PC-3 (cell line): Measurements from ENCODE around the gene TLE7. TPM values are rescaled to one million over a fixed set of nuclear protein-coding genes. Genes with fewer than 3 reads are reported as not detected.

ENCODE experiments used
- ATAC-seq: fragments of 200-7000 bp; cut with Tn5 transposase; 2 replicates; pipeline ENCODE4 v1.9.1; 2020; ENCODE audit warnings: mild to moderate bottlenecking, moderate library complexity
- Bru-seq: library from RNA; stranded (reverse); fragments of 400-500 nt; gene quantifications from one replicate; lab custom pipeline; 2021; lab: Mats Ljungman, UMichigan
- BruChase-seq, 2 experiments: library from RNA; stranded (reverse); fragments of 400-500 nt; gene quantifications; one replicate each; lab custom pipeline; 2021; lab: Mats Ljungman, UMichigan
- BruUV-seq: library from RNA; stranded (reverse); fragments of 400-500 nt; replicated peaks from 2 replicates; lab custom pipeline; 2021; lab: Mats Ljungman, UMichigan
- CTCF ChIA-PET: fragments of 300-600 bp; sonication (Branson Sonifier 250); formaldehyde crosslinking; loops from one replicate; lab custom pipeline; 2022; ENCODE audit warnings: antibody characterized with exemption; lab: Charles Lee
- POLR2A ChIA-PET: fragments of 300-600 bp; sonication (Branson Sonifier 250); formaldehyde crosslinking; loops from one replicate; lab custom pipeline; 2022; ENCODE audit warnings: antibody characterized with exemption; ENCODE audit not compliant: unreplicated experiment; lab: Charles Lee
- DNase-seq: peaks from one replicate; pipeline ENCODE4 v3.0.0-alpha.2; 2015
- H2AFZ ChIP-seq: fragments of 300-600 bp; sonication (generic); 2 replicates; pipeline ENCODE4 v1.6.0; 2016; ENCODE audit warnings: antibody characterized with exemption, low read length
- H3F3A ChIP-seq: fragments of 300-600 bp; sonication (generic); one replicate; pipeline ENCODE4 v1.6.0; 2017; ENCODE audit warnings: antibody characterized with exemption, low read length, control low read depth, mild to moderate bottlenecking; ENCODE audit not compliant: unreplicated experiment
- H3K27ac ChIP-seq: fragments of 300-600 bp; sonication (generic); 2 replicates; pipeline ENCODE4 v1.5.1; 2016; ENCODE audit warnings: mild to moderate bottlenecking, low read length
- H3K27me3 ChIP-seq: fragments of 300-600 bp; sonication (generic); 2 replicates; pipeline ENCODE4 v1.6.1; 2016; ENCODE audit warnings: low read length, mixed read lengths
- H3K36me3 ChIP-seq: fragments of 300-600 bp; sonication (generic); 2 replicates; pipeline ENCODE4 v1.6.1; 2016; ENCODE audit warnings: low read depth, mixed run types, low read length, mixed read lengths
- H3K4me1 ChIP-seq: fragments of 300-600 bp; sonication (generic); 2 replicates; pipeline ENCODE4 v1.5.1; 2016; ENCODE audit warnings: low read length; ENCODE audit not compliant: insufficient read depth
- H3K4me2 ChIP-seq: fragments of 300-600 bp; sonication (generic); 2 replicates; pipeline ENCODE4 v1.6.0; 2016; ENCODE audit warnings: low read length
- H3K4me3 ChIP-seq: fragments of 300-600 bp; sonication (generic); 2 replicates; pipeline ENCODE4 v1.5.1; 2016; ENCODE audit warnings: mild to moderate bottlenecking, low read length, mixed read lengths
- H3K79me2 ChIP-seq: fragments of 300-600 bp; sonication (generic); 2 replicates; pipeline ENCODE4 v1.6.1; 2017; ENCODE audit warnings: low read length, mixed read lengths
- H3K9ac ChIP-seq: fragments of 300-600 bp; sonication (generic); 2 replicates; pipeline ENCODE4 v1.6.0; 2016; ENCODE audit warnings: mild to moderate bottlenecking, low read length
- H3K9me2 ChIP-seq: fragments of 300-600 bp; sonication (generic); replicated peaks from 2 replicates; pipeline ENCODE4 v1.6.1; 2016; ENCODE audit warnings: mixed run types, low read length, mixed read lengths
- H3K9me3 ChIP-seq: fragments of 300-600 bp; sonication (generic); 2 replicates; pipeline ENCODE4 v1.6.1; 2016; ENCODE audit warnings: low read length, mixed read lengths
- H4K20me1 ChIP-seq: fragments of 300-600 bp; sonication (generic); 2 replicates; pipeline ENCODE4 v1.6.1; 2016; ENCODE audit warnings: low read length, mixed read lengths
- EZH2 ChIP-seq: fragments of 300-600 bp; sonication (generic); IDR thresholded peaks from one replicate; pipeline ENCODE4 v1.6.1; 2017; ENCODE audit warnings: antibody characterized with exemption, mild to moderate bottlenecking, low read length; ENCODE audit not compliant: unreplicated experiment
- EZH2phosphoT487 ChIP-seq: fragments of 300-600 bp; sonication (generic); IDR thresholded peaks from 2 replicates; pipeline ENCODE4 v1.6.1; 2018; ENCODE audit warnings: mild to moderate bottlenecking, antibody characterized with exemption, low read length, borderline replicate concordance
- intact Hi-C: fragments of 100-400 bp; cut with micrococcal nuclease; formaldehyde crosslinking; loops from 2 replicates; pipeline ENCODE4 v1.9.0; 2023
- long read RNA-seq: library from polyadenylated mRNA; unstranded; transcript quantifications from one replicate; pipeline ENCODE4 v2.0.0, GENCODE V29; 2021; ENCODE audit not compliant: unreplicated experiment
- total RNA-seq: library from RNA; depleted of rRNA; stranded (reverse); fragments of >200 nt; gene quantifications from 2 replicates; pipeline ENCODE4 v1.2.3, GENCODE V29; 2014; rRNA removed
- TF ChIP-seq, protein P1 (sequence below): fragments of 300-600 bp; sonication (generic); conservative IDR thresholded peaks from 2 replicates; pipeline ENCODE4 v1.5.1; 2017; ENCODE audit warnings: antibody characterized with exemption, low read depth, mild to moderate bottlenecking, low read length

TLE7 gene
- total RNA-seq, result not detected in 2 replicates
- Bru-seq, nascent RNA, result not detected
- not detected for BruChase-seq, experiment 1, labeled RNA remaining after a 6-hour chase
- not detected for BruChase-seq, experiment 2, labeled RNA remaining after a 2-hour chase
- long read RNA-seq, result 0 reads

GRCh38 chr16:71442051-71442440 is at the start of gene TLE7:
Gene TLE7 (minus strand): TSS chr16:71442054. CDS start chr16:71433324, 8,730 bp downstream.
- BruUV-seq, result no TSS peak
- H3K4me2 ChIP-seq, result no peak within 1 kb of the TSS
- POLR2A ChIA-PET, result no interaction called here
- H3K4me3 ChIP-seq, result no peak within 1 kb of the TSS
- no peaks in the 10 kb centered on the region for H3K9me2 ChIP-seq
- TF ChIP-seq, protein P1, sequence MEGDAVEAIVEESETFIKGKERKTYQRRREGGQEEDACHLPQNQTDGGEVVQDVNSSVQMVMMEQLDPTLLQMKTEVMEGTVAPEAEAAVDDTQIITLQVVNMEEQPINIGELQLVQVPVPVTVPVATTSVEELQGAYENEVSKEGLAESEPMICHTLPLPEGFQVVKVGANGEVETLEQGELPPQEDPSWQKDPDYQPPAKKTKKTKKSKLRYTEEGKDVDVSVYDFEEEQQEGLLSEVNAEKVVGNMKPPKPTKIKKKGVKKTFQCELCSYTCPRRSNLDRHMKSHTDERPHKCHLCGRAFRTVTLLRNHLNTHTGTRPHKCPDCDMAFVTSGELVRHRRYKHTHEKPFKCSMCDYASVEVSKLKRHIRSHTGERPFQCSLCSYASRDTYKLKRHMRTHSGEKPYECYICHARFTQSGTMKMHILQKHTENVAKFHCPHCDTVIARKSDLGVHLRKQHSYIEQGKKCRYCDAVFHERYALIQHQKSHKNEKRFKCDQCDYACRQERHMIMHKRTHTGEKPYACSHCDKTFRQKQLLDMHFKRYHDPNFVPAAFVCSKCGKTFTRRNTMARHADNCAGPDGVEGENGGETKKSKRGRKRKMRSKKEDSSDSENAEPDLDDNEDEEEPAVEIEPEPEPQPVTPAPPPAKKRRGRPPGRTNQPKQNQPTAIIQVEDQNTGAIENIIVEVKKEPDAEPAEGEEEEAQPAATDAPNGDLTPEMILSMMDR, result no peak
- no peak for TF ChIP-seq EZH2
- TF ChIP-seq EZH2phosphoT487, result no peak
- H3K27ac ChIP-seq, result no peak within 1 kb of the TSS
- no peaks in the 10 kb centered on the region for H3K36me3 ChIP-seq
- no peaks in the 10 kb centered on the region for H3F3A ChIP-seq
- CTCF ChIA-PET, result no interaction called here
- ATAC-seq (no peak), DNase-seq (no peak)
- intact Hi-C loops, result no loop called here
- H3K79me2 ChIP-seq, result no peaks in the 10 kb centered on the region
- H2AFZ ChIP-seq, result no peak within 1 kb of the TSS
- no peaks in the 10 kb centered on the region for H4K20me1 ChIP-seq
- no peak within 1 kb of the TSS for H3K9ac ChIP-seq
- H3K27me3 ChIP-seq, result peaks cover 19% of the 10 kb centered on the region
- H3K9me3 ChIP-seq, result no peaks in the 10 kb centered on the region
- H3K4me1 ChIP-seq, result no peaks in the 10 kb centered on the region

DNA sequence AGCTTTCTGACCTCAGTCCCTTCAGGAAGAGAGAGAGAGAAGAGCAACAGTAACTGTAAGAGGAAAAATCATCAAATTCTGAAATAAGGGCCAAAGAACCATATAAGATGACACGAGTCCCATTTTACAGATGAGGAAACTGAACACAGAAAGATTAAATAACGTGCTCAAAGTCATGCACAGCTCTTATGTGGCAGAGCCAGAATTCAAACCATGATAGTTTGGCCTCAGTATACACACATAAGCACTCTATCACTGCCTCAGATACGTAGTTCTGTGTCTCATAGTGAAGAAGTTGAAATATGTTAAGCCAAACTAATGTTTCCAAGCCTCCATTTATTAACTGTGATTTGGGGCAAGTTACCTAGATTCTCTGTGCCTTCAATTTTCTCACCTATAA is 49.2 kb upstream of the TLE7 start:
- Histone ChIP-seq H3K4me1 (no peaks in the 10 kb centered on the region), H3K27ac (no peak overlapping the region), H3K9me2 (no peaks in the 10 kb centered on the region), H3K4me3 (no peak overlapping the region), H3K36me3 (no peaks in the 10 kb centered on the region), H3K9me3 (no peaks in the 10 kb centered on the region), H3F3A (no peaks in the 10 kb centered on the region), H3K79me2 (no peaks in the 10 kb centered on the region), H3K9ac (no peak overlapping the region), H3K4me2 (no peak overlapping the region), H4K20me1 (no peaks in the 10 kb centered on the region), H2AFZ (no peak overlapping the region), H3K27me3 (no peaks in the 10 kb centered on the region)
- DNase-seq (no peak), ATAC-seq (no peak)
- ChIA-PET POLR2A (no interaction called here), CTCF (no interaction called here)
- TF ChIP-seq EZH2phosphoT487 (no peak), EZH2 (no peak)
- TF ChIP-seq, protein P1, result no peak
- intact Hi-C loops, result no loop called here
- no TSS peak for BruUV-seq

DNA sequence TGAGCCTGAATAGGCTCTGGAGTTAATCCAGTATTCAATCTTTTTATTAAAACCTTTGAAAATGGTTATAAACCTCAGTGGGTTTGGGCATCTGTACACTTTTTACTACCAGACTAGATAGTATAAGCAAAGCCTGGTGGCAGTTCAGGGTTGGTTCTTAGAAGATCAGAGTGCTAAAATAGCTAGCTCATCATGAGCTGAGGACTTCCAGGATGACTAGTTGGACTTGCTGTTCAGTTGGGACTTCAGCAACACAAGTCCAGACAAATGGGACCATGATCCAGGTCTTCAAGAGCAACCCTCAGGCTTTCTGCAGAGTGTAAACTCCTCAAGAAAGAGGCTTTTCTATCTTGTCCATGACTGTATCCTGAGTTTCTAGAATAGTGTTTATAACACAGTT is 48.5 kb upstream of the TLE7 start:
- Histone ChIP-seq H3K9me3 (no peaks in the 10 kb centered on the region), H4K20me1 (no peaks in the 10 kb centered on the region), H3K9me2 (no peaks in the 10 kb centered on the region), H3F3A (no peaks in the 10 kb centered on the region), H3K79me2 (no peaks in the 10 kb centered on the region), H3K4me3 (no peak overlapping the region), H3K27ac (no peak overlapping the region), H3K4me2 (no peak overlapping the region), H3K36me3 (no peaks in the 10 kb centered on the region), H3K27me3 (no peaks in the 10 kb centered on the region), H2AFZ (no peak overlapping the region), H3K9ac (no peak overlapping the region), H3K4me1 (no peaks in the 10 kb centered on the region)
- CTCF ChIA-PET, result no interaction called here
- intact Hi-C loops, result no loop called here
- ATAC-seq (no peak), DNase-seq (no peak)
- POLR2A ChIA-PET, result interaction anchor here (0.7 kb wide), 1 partner anchor 867 kb away, joined by 3 read pairs; no protein-coding TSS in a partner anchor
- TF ChIP-seq EZH2phosphoT487 (no peak), EZH2 (no peak)
- TF ChIP-seq, protein P1, result no peak
- no TSS peak for BruUV-seq
